GM23338 (cell line): Measurements from ENCODE around the gene TBC1D10B. TPM values are rescaled to one million over a fixed set of nuclear protein-coding genes. Genes with fewer than 3 reads are reported as not detected.

Experiments
- ATAC-seq: fragments of 200-7000 bp; cut with Tn5 transposase; 3 replicates; pipeline ENCODE4 v1.9.1; 2020
- DNase-seq: peaks from one replicate; pipeline ENCODE4 v3.0.0-alpha.2; 2015; ENCODE audit warnings: low spot score
- H2AFZ ChIP-seq: fragments of 200-600 bp; sonication (generic); 2 replicates; pipeline ENCODE4 v1.8.0; 2016; ENCODE audit warnings: antibody characterized with exemption, mild to moderate bottlenecking, moderate library complexity
- H3F3A ChIP-seq: fragments of 200-600 bp; sonication (generic); replicated peaks from 2 replicates; pipeline ENCODE4 v1.8.0; 2017; ENCODE audit warnings: antibody characterized with exemption, mixed run types, low read depth
- H3K27ac ChIP-seq: fragments of 200-600 bp; sonication (generic); 2 replicates; pipeline ENCODE4 v1.6.1; 2016; ENCODE audit warnings: low read depth
- H3K27me3 ChIP-seq: fragments of 200-600 bp; sonication (generic); 2 replicates; pipeline ENCODE4 v1.8.0; 2016; ENCODE audit warnings: mild to moderate bottlenecking, mixed run types, moderate library complexity; ENCODE audit not compliant: insufficient read depth
- H3K36me3 ChIP-seq: fragments of 200-600 bp; sonication (generic); 2 replicates; pipeline ENCODE4 v1.8.0; 2016; ENCODE audit warnings: mild to moderate bottlenecking; ENCODE audit not compliant: insufficient read depth
- H3K4me1 ChIP-seq: fragments of 200-600 bp; sonication (generic); 2 replicates; pipeline ENCODE4 v1.8.0; 2016; ENCODE audit warnings: mild to moderate bottlenecking, moderate library complexity; ENCODE audit not compliant: insufficient read depth
- H3K4me2 ChIP-seq: fragments of 200-600 bp; sonication (generic); 2 replicates; pipeline ENCODE4 v1.7.1; 2017; ENCODE audit warnings: mixed run types
- H3K4me3 ChIP-seq: fragments of 200-600 bp; sonication (generic); 2 replicates; pipeline ENCODE4 v1.6.1; 2016; ENCODE audit warnings: mixed run types
- H3K79me2 ChIP-seq: fragments of 200-600 bp; sonication (generic); replicated peaks from 2 replicates; pipeline ENCODE4 v1.8.0; 2017; ENCODE audit warnings: mild to moderate bottlenecking; ENCODE audit not compliant: insufficient read depth
- H3K9me2 ChIP-seq: fragments of 200-600 bp; sonication (generic); 2 replicates; pipeline ENCODE4 v1.8.0; 2017; ENCODE audit not compliant: insufficient read depth
- H4K20me1 ChIP-seq: fragments of 200-600 bp; sonication (generic); replicated peaks from 2 replicates; pipeline ENCODE4 v1.8.0; 2017; ENCODE audit warnings: mild to moderate bottlenecking; ENCODE audit not compliant: insufficient read depth
- H3K27ac Mint-ChIP-seq: 2 replicates; pipeline ENCODE4 v1.8.0; 2020; ENCODE audit warnings: inconsistent platforms, mild to moderate bottlenecking, moderate library complexity, mixed read lengths
- H3K27me3 Mint-ChIP-seq: 3 replicates; pipeline ENCODE4 v1.8.0; 2022; ENCODE audit warnings: low read depth, mild to moderate bottlenecking, moderate library complexity, mixed read lengths, inconsistent platforms; ENCODE audit not compliant: insufficient read depth, poor library complexity
- H3K36me3 Mint-ChIP-seq: 3 replicates; pipeline ENCODE4 v1.8.0; 2021; ENCODE audit warnings: low read depth, mild to moderate bottlenecking, inconsistent platforms, moderate library complexity, mixed read lengths
- H3K4me1 Mint-ChIP-seq: 3 replicates; pipeline ENCODE4 v1.8.0; 2020; ENCODE audit warnings: mild to moderate bottlenecking, inconsistent platforms, mixed read lengths
- H3K4me3 Mint-ChIP-seq: 3 replicates; pipeline ENCODE4 v1.8.0; 2021; ENCODE audit warnings: moderate library complexity, mild to moderate bottlenecking, inconsistent platforms, mixed read lengths
- H3K9me3 Mint-ChIP-seq: 3 replicates; pipeline ENCODE4 v1.8.0; 2020; ENCODE audit warnings: moderate library complexity, mild to moderate bottlenecking, inconsistent platforms, mixed read lengths
- POLR2AphosphoS5 ChIP-seq: IDR thresholded peaks from 2 replicates; pipeline ENCODE4 v1.6.1; 2016; ENCODE audit warnings: antibody characterized with exemption, low read depth
- ZNF114 ChIP-seq: fragments of 250-450 bp; sonication (Bioruptor Pico); IDR thresholded peaks from 2 replicates; pipeline ENCODE4 v1.5.0; 2020; ENCODE audit warnings: mild to moderate bottlenecking, moderate library complexity
- ZNF331 ChIP-seq: fragments of 250-450 bp; sonication (Bioruptor Pico); IDR thresholded peaks from 2 replicates; pipeline ENCODE4 v1.5.0; 2020; ENCODE audit warnings: low read depth, mild to moderate bottlenecking, moderate library complexity
- polyA plus RNA-seq: library from polyadenylated mRNA; unstranded; fragments of >200 nt; fragmentation: Nextera tagmentation; extraction: Ambion mirVana; gene quantifications from 2 replicates; pipeline ENCODE4 v1.2.1, GENCODE V29; 2016
- total RNA-seq: library from RNA; depleted of rRNA; stranded (reverse); fragments of >200 nt; shearing (Covaris generic); gene quantifications from 2 replicates; pipeline ENCODE4 v1.2.3, GENCODE V29; 2014
- TF ChIP-seq, protein P1 (sequence below): fragments of 250-450 bp; sonication (Bioruptor Pico); IDR thresholded peaks from 2 replicates; pipeline ENCODE4 v1.5.0; 2020; ENCODE audit warnings: mild to moderate bottlenecking, moderate library complexity

Gene TBC1D10B
- total and polyA plus RNA-seq, 2 experiments from 2014 or later = 13.3 to 30.8 TPM

DNA sequence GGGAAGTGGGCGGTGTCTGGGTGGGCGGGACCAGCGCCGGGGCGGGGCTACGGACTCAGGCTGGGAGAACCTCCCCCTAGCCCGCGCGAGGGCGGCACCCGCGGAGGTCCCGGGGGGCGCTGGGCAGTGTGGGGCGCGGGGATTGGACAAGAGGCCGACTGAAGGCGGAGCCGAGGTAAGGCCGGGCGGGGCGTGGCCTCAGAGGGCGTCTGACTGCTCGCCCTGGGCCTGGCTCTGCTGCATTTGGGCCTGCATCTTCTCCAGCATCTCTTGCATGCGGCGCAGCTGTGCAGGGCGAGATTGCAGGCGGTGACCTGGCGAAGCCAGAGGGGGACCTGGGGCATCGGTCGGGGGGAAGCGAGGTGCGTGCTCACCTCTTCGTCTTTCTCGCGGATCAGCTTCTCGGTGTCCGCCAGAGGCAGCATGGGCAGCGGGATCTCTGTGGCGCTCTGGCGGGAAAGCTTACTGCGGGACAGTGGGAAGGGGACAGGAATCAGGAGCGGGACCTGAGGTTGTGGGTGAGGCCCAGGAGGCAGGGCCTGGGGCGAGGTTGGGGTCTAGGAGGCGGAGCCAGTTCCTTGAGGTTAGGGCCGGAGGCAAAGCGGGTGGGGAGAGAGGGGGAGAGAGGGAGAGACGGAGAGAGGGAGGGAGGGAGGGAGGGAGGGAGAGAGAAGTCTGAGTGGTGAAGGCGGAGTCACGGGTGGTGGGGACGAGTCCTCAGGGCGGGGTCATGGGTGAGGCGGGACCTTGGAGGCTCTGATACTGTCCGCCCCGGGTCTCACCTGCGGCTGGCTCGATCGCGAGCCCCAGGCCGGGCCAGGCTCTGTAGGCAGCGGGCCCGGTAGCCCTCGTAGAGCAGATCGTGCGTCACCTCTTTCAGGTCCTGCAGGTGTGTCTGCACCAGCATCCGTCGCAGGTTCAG is 8.2 kb upstream of the TBC1D10B start:
- no peak for TF ChIP-seq ZNF114 (CRISPR knock-in tag)
- TF ChIP-seq, protein P1, sequence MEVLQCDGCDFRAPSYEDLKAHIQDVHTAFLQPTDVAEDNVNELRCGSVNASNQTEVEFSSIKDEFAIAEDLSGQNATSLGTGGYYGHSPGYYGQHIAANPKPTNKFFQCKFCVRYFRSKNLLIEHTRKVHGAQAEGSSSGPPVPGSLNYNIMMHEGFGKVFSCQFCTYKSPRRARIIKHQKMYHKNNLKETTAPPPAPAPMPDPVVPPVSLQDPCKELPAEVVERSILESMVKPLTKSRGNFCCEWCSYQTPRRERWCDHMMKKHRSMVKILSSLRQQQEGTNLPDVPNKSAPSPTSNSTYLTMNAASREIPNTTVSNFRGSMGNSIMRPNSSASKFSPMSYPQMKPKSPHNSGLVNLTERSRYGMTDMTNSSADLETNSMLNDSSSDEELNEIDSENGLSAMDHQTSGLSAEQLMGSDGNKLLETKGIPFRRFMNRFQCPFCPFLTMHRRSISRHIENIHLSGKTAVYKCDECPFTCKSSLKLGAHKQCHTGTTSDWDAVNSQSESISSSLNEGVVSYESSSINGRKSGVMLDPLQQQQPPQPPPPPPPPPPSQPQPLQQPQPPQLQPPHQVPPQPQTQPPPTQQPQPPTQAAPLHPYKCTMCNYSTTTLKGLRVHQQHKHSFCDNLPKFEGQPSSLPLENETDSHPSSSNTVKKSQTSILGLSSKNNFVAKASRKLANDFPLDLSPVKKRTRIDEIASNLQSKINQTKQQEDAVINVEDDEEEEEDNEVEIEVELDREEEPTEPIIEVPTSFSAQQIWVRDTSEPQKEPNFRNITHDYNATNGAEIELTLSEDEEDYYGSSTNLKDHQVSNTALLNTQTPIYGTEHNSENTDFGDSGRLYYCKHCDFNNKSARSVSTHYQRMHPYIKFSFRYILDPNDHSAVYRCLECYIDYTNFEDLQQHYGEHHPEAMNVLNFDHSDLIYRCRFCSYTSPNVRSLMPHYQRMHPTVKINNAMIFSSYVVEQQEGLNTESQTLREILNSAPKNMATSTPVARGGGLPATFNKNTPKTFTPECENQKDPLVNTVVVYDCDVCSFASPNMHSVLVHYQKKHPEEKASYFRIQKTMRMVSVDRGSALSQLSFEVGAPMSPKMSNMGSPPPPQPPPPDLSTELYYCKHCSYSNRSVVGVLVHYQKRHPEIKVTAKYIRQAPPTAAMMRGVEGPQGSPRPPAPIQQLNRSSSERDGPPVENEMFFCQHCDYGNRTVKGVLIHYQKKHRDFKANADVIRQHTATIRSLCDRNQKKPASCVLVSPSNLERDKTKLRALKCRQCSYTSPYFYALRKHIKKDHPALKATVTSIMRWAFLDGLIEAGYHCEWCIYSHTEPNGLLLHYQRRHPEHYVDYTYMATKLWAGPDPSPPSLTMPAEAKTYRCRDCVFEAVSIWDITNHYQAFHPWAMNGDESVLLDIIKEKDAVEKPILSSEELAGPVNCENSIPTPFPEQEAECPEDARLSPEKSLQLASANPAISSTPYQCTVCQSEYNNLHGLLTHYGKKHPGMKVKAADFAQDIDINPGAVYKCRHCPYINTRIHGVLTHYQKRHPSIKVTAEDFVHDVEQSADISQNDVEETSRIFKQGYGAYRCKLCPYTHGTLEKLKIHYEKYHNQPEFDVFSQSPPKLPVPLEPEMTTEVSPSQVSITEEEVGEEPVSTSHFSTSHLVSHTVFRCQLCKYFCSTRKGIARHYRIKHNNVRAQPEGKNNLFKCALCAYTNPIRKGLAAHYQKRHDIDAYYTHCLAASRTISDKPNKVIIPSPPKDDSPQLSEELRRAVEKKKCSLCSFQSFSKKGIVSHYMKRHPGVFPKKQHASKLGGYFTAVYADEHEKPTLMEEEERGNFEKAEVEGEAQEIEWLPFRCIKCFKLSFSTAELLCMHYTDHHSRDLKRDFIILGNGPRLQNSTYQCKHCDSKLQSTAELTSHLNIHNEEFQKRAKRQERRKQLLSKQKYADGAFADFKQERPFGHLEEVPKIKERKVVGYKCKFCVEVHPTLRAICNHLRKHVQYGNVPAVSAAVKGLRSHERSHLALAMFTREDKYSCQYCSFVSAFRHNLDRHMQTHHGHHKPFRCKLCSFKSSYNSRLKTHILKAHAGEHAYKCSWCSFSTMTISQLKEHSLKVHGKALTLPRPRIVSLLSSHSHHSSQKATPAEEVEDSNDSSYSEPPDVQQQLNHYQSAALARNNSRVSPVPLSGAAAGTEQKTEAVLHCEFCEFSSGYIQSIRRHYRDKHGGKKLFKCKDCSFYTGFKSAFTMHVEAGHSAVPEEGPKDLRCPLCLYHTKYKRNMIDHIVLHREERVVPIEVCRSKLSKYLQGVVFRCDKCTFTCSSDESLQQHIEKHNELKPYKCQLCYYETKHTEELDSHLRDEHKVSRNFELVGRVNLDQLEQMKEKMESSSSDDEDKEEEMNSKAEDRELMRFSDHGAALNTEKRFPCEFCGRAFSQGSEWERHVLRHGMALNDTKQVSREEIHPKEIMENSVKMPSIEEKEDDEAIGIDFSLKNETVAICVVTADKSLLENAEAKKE = no peak
- TF ChIP-seq ZNF331 (CRISPR knock-in tag) = no peak
- peak; percentile 89 for TF ChIP-seq POLR2AphosphoS5
- Histone ChIP-seq H4K20me1 (no peaks in the 10 kb centered on the region), H3F3A (peaks cover 24% of the 10 kb centered on the region), H3K79me2 (0 out of 2 replicates have a peak, but pooled peaks cover 4% of the 10 kb centered on the region), H3K27me3 (no peaks in the 10 kb centered on the region), H3K27ac (peak overlapping the region; percentile 100), H3K4me2 (peak overlapping the region; percentile 99), H3K36me3 (no peaks in the 10 kb centered on the region), H3K4me1 (peaks cover 11% of the 10 kb centered on the region), H2AFZ (peak overlapping the region; percentile 97), H3K9me2 (no peaks in the 10 kb centered on the region), H3K4me3 (peak overlapping the region; percentile 94)
- Mint-ChIP-seq H3K4me1 (peaks cover 24% of the 10 kb centered on the region), H3K27me3 (peaks cover 26% of the 10 kb centered on the region), H3K4me3 (peak overlapping the region; percentile 93), H3K27ac (peak overlapping the region; percentile 100), H3K36me3 (peaks cover 3% of the 10 kb centered on the region; the same call in 2 of the 3 replicates), H3K9me3 (no peaks in the 10 kb centered on the region; the same call in none of the 3 replicates)
- ATAC-seq (peak; percentile 84), DNase-seq (peak; percentile 100)
